IPS-20b (cell line): ENCODE data around the gene TMEM17.

ENCODE experiments used
- H3K27ac ChIP-seq: one replicate; pipeline ENCODE4 v1.5.1; 2013; ENCODE audit warnings: low read length
- H3K27me3 ChIP-seq: 2 replicates; pipeline ENCODE4 v1.6.1; 2013; ENCODE audit warnings: mild to moderate bottlenecking, low read length, inconsistent platforms; ENCODE audit not compliant: insufficient read depth
- H3K36me3 ChIP-seq: 2 replicates; pipeline ENCODE4 v1.6.1; 2013; ENCODE audit warnings: low read depth, mild to moderate bottlenecking, inconsistent platforms, low read length, moderate library complexity; ENCODE audit not compliant: insufficient read depth
- H3K4me1 ChIP-seq: 2 replicates; pipeline ENCODE4 v1.6.1; 2013; ENCODE audit warnings: mild to moderate bottlenecking, control low read depth, inconsistent platforms, low read length, moderate library complexity; ENCODE audit not compliant: insufficient read depth
- H3K4me3 ChIP-seq: 2 replicates; pipeline ENCODE4 v1.5.1; 2013; ENCODE audit warnings: mild to moderate bottlenecking, low read length, inconsistent platforms
- H3K9ac ChIP-seq: 2 replicates; pipeline ENCODE4 v1.6.1; 2013; ENCODE audit warnings: low read depth, mild to moderate bottlenecking, inconsistent platforms, low read length, moderate library complexity
- H3K9me3 ChIP-seq: 2 replicates; pipeline ENCODE4 v1.6.1; 2013; ENCODE audit warnings: mild to moderate bottlenecking, low read depth, low read length, inconsistent platforms; ENCODE audit not compliant: insufficient read depth

Gene TMEM17

GRCh38 chr2:62485761-62486438 lies 20.1 kb downstream of the TMEM17 start:
- H3K9ac ChIP-seq = no peak overlapping the region
- peaks cover 11% of the 10 kb centered on the region; the same call in 1 of the 2 replicates for H3K4me1 ChIP-seq
- H3K36me3 ChIP-seq = no peaks in the 10 kb centered on the region
- no peaks in the 10 kb centered on the region for H3K27me3 ChIP-seq
- no peak overlapping the region for H3K4me3 ChIP-seq
- H3K9me3 ChIP-seq = no peaks in the 10 kb centered on the region
- H3K27ac ChIP-seq = no peak overlapping the region

GRCh38 chr2:62482558-62483352 lies 23.2 kb downstream of the TMEM17 start:
- H3K4me3 ChIP-seq = no peak overlapping the region
- no peaks in the 10 kb centered on the region for H3K9me3 ChIP-seq
- H3K4me1 ChIP-seq = peaks cover 11% of the 10 kb centered on the region; the same call in 1 of the 2 replicates
- no peak overlapping the region; the same call in 1 of the 2 replicates for H3K9ac ChIP-seq
- no peaks in the 10 kb centered on the region for H3K27me3 ChIP-seq
- no peak overlapping the region for H3K27ac ChIP-seq
- no peaks in the 10 kb centered on the region for H3K36me3 ChIP-seq

- H3K4me1 ChIP-seq = peaks cover 23% of the 10 kb centered on the region
- no peaks in the 10 kb centered on the region for H3K27me3 ChIP-seq
- H3K27ac ChIP-seq = no peak overlapping the region
- H3K4me3 ChIP-seq = no peak overlapping the region
- H3K9ac ChIP-seq = no peak overlapping the region
- H3K9me3 ChIP-seq = no peaks in the 10 kb centered on the region
- H3K36me3 ChIP-seq = no peaks in the 10 kb centered on the region
Measured at GRCh38 chr2:62479917-62480316, 26.1 kb downstream of the TMEM17 start.

- Histone ChIP-seq H3K9me3 (no peaks in the 10 kb centered on the region), H3K27ac (no peak overlapping the region), H3K4me3 (no peak overlapping the region), H3K4me1 (peaks cover 23% of the 10 kb centered on the region), H3K36me3 (no peaks in the 10 kb centered on the region), H3K9ac (no peak overlapping the region), H3K27me3 (no peaks in the 10 kb centered on the region)
Measured at GRCh38 chr2:62478093-62478580, 27.9 kb downstream of the TMEM17 start.

GRCh38 chr2:62477573-62477972 lies 28.4 kb downstream of the TMEM17 start:
- peaks cover 18% of the 10 kb centered on the region for H3K4me1 ChIP-seq

GRCh38 chr2:62475172-62476011 lies 30.6 kb downstream of the TMEM17 start:
- Histone ChIP-seq H3K27me3 (no peaks in the 10 kb centered on the region), H3K4me3 (no peak overlapping the region), H3K9ac (no peak overlapping the region), H3K27ac (no peak overlapping the region), H3K9me3 (no peaks in the 10 kb centered on the region), H3K4me1 (peaks cover 15% of the 10 kb centered on the region), H3K36me3 (no peaks in the 10 kb centered on the region)

More at GRCh38 chr2:62477573-62477972, 28.4 kb downstream of the TMEM17 start:
- Histone ChIP-seq H3K9me3 (no peaks in the 10 kb centered on the region), H3K27ac (no peak overlapping the region), H3K36me3 (no peaks in the 10 kb centered on the region), H3K4me3 (no peak overlapping the region), H3K27me3 (no peaks in the 10 kb centered on the region), H3K9ac (no peak overlapping the region)

GRCh38 chr2:62474176-62474575 lies 31.8 kb downstream of the TMEM17 start:
- Histone ChIP-seq H3K4me1 (peaks cover 15% of the 10 kb centered on the region), H3K36me3 (no peaks in the 10 kb centered on the region), H3K9ac (no peak overlapping the region), H3K4me3 (no peak overlapping the region), H3K27me3 (no peaks in the 10 kb centered on the region), H3K9me3 (no peaks in the 10 kb centered on the region), H3K27ac (no peak overlapping the region)

- Histone ChIP-seq H3K4me3 (no peak overlapping the region), H3K9me3 (no peaks in the 10 kb centered on the region), H3K4me1 (peaks cover 15% of the 10 kb centered on the region), H3K36me3 (no peaks in the 10 kb centered on the region), H3K27me3 (no peaks in the 10 kb centered on the region), H3K27ac (no peak overlapping the region), H3K9ac (no peak overlapping the region)
Measured at GRCh38 chr2:62473246-62473827, 32.7 kb downstream of the TMEM17 start.

- no peak overlapping the region for H3K27ac ChIP-seq
- no peaks in the 10 kb centered on the region for H3K9me3 ChIP-seq
- H3K27me3 ChIP-seq = no peaks in the 10 kb centered on the region
- peaks cover 24% of the 10 kb centered on the region for H3K4me1 ChIP-seq
- no peak overlapping the region for H3K9ac ChIP-seq
- H3K36me3 ChIP-seq = no peaks in the 10 kb centered on the region
- H3K4me3 ChIP-seq = no peak overlapping the region
Measured at GRCh38 chr2:62472312-62472711, 33.7 kb downstream of the TMEM17 start.

GRCh38 chr2:62471816-62472215 lies 34.2 kb downstream of the TMEM17 start:
- H3K9ac ChIP-seq = no peak overlapping the region
- no peak overlapping the region for H3K27ac ChIP-seq
- H3K27me3 ChIP-seq = no peaks in the 10 kb centered on the region
- no peak overlapping the region for H3K4me3 ChIP-seq
- H3K4me1 ChIP-seq = peaks cover 27% of the 10 kb centered on the region
- no peaks in the 10 kb centered on the region for H3K36me3 ChIP-seq
- H3K9me3 ChIP-seq = no peaks in the 10 kb centered on the region

- H3K9ac ChIP-seq = no peak overlapping the region
- no peak overlapping the region for H3K27ac ChIP-seq
- peaks cover 28% of the 10 kb centered on the region for H3K4me1 ChIP-seq
- H3K36me3 ChIP-seq = no peaks in the 10 kb centered on the region
- no peak overlapping the region for H3K4me3 ChIP-seq
- no peaks in the 10 kb centered on the region for H3K9me3 ChIP-seq
- no peaks in the 10 kb centered on the region for H3K27me3 ChIP-seq
Measured at GRCh38 chr2:62471404-62471803, 34.6 kb downstream of the TMEM17 start.
